BE2C (cell line): ENCODE measurements around the gene CMAS. TPM values are rescaled to one million over a fixed set of nuclear protein-coding genes. Genes with fewer than 3 reads are reported as not detected.
"Not testable (repeated sequence)": the region's sequence is repeated elsewhere in the genome, so short reads cannot be mapped to it uniquely, and the experiment has no call there.

Source experiments
- DNase-seq: peaks from one replicate; pipeline ENCODE4 v3.0.0-alpha.2; 2020
- H3K27me3 ChIP-seq: fragments of 250-450 bp; sonication (Bioruptor Pico); 2 replicates; pipeline ENCODE4 v1.5.1; 2020; ENCODE audit warnings: mild to moderate bottlenecking
- H3K36me3 ChIP-seq: fragments of 250-450 bp; sonication (Bioruptor Pico); 2 replicates; pipeline ENCODE4 v1.5.1; 2020; ENCODE audit warnings: mild to moderate bottlenecking
- H3K4me1 ChIP-seq: fragments of 250-450 bp; sonication (Bioruptor Pico); 2 replicates; pipeline ENCODE4 v1.5.1; 2020
- H3K4me3 ChIP-seq: 2 replicates; pipeline ENCODE4 v1.5.1; 2011; ENCODE audit warnings: low read depth, low read length
- H3K9me3 ChIP-seq: fragments of 250-450 bp; sonication (Bioruptor Pico); 2 replicates; pipeline ENCODE4 v1.5.1; 2020
- CTCF ChIP-seq: IDR thresholded peaks from 2 replicates; pipeline ENCODE4 v1.5.1; 2012; ENCODE audit warnings: mild to moderate bottlenecking, low read depth, low read length
- polyA plus RNA-seq: library from polyadenylated mRNA; unstranded; fragments of >200 nt; gene quantifications from one replicate; pipeline ENCODE4 v1.2.1, GENCODE V29; 2012; ENCODE audit warnings: low read depth, missing spikeins; ENCODE audit not compliant: insufficient read length, insufficient read depth

CMAS gene
- polyA plus RNA-seq, result 19.0 TPM

DNA sequence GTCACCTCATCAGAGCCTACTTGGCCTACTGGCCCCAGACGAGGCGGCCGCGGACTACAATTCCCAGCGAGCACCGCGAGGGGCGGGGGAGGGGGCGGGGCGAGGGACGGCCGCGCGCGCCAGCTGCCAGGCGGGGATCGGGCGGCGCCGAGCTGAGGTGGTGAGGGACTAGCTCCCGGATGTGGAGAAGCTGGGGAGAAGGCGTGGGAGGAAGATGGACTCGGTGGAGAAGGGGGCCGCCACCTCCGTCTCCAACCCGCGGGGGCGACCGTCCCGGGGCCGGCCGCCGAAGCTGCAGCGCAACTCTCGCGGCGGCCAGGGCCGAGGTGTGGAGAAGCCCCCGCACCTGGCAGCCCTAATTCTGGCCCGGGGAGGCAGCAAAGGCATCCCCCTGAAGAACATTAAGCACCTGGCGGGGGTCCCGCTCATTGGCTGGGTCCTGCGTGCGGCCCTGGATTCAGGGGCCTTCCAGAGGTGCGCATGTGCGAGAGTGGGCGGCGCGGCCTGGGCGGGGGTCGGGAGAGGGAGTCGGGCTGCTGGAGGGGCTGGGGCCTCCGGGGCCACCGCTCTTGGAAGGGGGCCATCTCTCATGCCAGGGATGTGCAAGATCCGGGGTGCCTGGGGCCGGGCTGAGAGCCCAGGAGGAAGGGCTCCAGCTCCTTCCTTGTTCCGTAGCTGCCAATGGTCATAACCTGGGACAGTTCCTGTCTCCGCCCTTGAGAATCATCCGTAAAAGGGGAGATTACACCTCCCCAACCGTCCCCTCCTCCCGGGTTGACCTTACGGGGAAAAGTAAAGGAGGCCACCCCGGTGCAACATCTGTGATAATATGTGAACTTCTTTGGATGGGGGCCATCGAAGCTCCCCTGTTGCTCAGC is at the start of gene CMAS:
Gene CMAS, plus strand, starts transcription at position 129 of the 878 bp plus-strand sequence. Its CDS starts 86 bp downstream, at position 215.
- DNase-seq, result peak; percentile 89
- peak within 1 kb of the TSS; percentile 90 for H3K4me3 ChIP-seq
- no peak for TF ChIP-seq CTCF
- no peaks in the 10 kb centered on the region for H3K36me3 ChIP-seq
- H3K9me3 ChIP-seq, result no peaks in the 10 kb centered on the region
- no peaks in the 10 kb centered on the region for H3K4me1 ChIP-seq
- H3K27me3 ChIP-seq, result no peaks in the 10 kb centered on the region

DNA sequence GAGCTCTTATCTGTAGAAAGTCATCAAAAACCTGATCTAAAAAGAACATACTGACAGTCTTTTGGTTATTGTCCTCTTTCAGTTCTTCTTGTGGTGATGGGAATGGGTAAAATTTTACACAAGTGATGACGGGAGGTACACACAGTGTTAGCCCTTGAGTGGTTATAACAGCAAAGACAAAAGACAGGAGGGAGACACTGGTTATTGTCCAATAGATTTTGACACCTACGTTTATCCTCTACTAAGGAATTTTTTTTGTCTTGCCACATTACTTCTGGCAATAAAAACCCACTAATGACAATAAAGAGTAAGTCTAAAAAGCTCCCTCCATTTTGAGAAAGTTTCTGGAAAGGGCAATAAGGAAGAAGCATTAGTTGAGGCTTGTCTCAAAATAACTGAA is 47.7 kb upstream of the CMAS start:
- Histone ChIP-seq H3K4me3 (no peak overlapping the region), H3K27me3 (no peaks in the 10 kb centered on the region), H3K4me1 (no peaks in the 10 kb centered on the region), H3K36me3 (no peaks in the 10 kb centered on the region), H3K9me3 (no peaks in the 10 kb centered on the region)
- no peak for TF ChIP-seq CTCF
- no peak for DNase-seq

GRCh38 chr12:21998782-21999181 is 47.2 kb upstream of the CMAS start:
- Histone ChIP-seq H3K9me3 (no peaks in the 10 kb centered on the region), H3K4me3 (no peak overlapping the region), H3K27me3 (no peaks in the 10 kb centered on the region), H3K36me3 (no peaks in the 10 kb centered on the region), H3K4me1 (no peaks in the 10 kb centered on the region)
- no peak for TF ChIP-seq CTCF
- DNase-seq, result no peak

GRCh38 chr12:22002430-22002829 is 43.6 kb upstream of the CMAS start:
- no peak for TF ChIP-seq CTCF
- Histone ChIP-seq H3K4me3 (no peak overlapping the region), H3K27me3 (no peaks in the 10 kb centered on the region), H3K9me3 (no peaks in the 10 kb centered on the region), H3K36me3 (no peaks in the 10 kb centered on the region), H3K4me1 (no peaks in the 10 kb centered on the region)
- DNase-seq, result no peak

GRCh38 chr12:22007794-22008193 is 38.2 kb upstream of the CMAS start:
- not testable (repeated sequence) for DNase-seq, H3K36me3 ChIP-seq

DNA sequence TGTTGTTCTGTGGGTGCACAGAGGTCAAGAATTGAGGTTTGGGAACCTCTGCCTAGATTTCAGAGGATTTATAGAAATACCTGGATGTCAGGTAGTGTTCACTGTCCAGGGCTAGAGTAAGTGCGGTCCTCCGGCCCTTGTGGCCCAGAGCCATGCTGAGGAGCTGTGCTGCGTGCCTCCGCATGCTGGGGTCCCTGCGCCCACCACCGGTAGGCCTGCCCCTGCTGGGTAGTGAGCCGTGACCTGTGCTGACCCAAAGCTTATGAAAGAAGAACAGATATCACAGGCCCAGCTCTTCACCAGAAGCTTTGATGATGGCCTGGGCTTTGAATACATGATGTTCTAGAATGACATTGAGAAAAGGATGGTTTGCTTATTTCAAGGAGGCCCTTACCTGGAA is 37.8 kb upstream of the CMAS start:
- Histone ChIP-seq H3K4me3 (no peak overlapping the region), H3K36me3 (no peaks in the 10 kb centered on the region), H3K27me3 (no peaks in the 10 kb centered on the region), H3K9me3 (no peaks in the 10 kb centered on the region), H3K4me1 (no peaks in the 10 kb centered on the region)
- DNase-seq, result no peak
- TF ChIP-seq CTCF, result no peak

More at GRCh38 chr12:22007794-22008193, 38.2 kb upstream of the CMAS start:
- H3K27me3 ChIP-seq, H3K4me1 ChIP-seq, H3K4me3 ChIP-seq, H3K9me3 ChIP-seq: not testable (repeated sequence)
